Activated gamma-delta T cell treated with anti-CD3 and anti-CD28 coated beads, Interleukin-2, amount 50 U/mL, for 16 hours (primary cell): ENCODE results near the gene SDK2.

ENCODE experiments used
- DNase-seq: peaks from one replicate; pipeline ENCODE4 v3.0.0-alpha.2; 2020; ENCODE audit warnings: low read depth

SDK2 gene

GRCh38 chr17:73297934-73298861 lies 346.0 kb downstream of the SDK2 start:
- DNase-seq: no peak

DNA sequence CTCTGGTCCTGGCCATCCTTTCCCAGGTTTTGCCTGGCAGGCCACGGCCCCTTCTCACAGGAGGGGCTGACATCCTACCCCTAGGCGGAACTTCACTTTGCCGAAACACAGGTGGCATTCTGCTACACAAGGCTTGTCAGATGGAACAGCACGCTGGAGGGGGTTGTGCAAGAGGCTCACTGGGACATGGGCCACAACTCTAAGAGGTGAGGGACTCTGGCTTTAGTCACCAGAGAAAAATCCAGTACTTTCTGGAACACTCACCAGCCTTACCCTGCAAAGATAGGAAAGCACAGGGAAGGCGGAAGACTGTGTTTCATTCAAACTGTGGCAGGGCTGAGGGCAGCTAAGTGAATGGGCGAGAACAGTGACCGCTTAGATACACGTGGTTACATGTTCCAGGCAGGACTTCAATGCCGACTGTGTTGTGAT lies 350.7 kb downstream of the SDK2 start:
- DNase-seq: no peak

DNA sequence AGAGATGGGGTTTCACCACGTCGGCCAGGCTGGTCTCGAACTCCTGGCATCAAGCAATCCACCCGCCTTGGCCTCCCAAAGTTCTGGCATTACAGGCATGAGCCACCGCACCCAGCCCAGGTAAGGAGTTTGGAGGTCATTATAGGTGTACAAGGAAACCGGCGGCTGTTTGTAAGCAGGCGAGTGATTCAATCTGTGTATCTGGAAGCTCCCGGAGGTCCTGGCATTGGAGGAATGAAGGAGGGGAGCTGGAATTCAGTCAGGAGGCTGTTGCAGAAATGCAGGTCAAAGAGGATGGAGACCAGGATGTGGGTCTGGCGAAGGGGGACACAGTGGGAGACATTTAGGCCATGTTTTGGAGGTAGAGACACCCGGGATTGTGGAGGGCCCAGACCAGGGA lies 351.2 kb downstream of the SDK2 start:
- no peak for DNase-seq

DNA sequence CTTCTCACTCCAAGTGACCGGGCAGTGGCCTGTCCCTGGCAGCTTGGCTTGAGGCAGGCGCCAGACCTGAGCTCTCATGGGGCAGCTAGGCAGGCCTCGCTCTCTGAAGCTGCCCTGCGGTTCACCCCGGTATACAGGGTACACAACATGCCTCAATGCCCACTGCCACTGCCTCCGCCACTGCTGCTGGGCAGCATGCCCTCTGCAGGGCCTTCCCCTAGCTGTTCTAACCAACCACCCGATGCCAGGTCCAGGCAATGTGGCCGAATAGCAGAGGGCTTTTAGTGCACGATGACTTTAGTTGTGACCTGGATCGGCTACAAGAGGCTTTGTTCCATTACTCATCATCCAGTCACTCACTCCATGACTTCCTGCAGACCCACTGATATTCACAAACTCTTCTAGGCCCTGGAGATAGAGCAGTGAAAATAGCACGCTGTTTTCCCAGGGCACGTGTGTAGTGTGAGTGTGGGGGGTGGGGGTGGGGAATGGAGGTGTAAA lies 352.2 kb downstream of the SDK2 start:
- no peak for DNase-seq

DNA sequence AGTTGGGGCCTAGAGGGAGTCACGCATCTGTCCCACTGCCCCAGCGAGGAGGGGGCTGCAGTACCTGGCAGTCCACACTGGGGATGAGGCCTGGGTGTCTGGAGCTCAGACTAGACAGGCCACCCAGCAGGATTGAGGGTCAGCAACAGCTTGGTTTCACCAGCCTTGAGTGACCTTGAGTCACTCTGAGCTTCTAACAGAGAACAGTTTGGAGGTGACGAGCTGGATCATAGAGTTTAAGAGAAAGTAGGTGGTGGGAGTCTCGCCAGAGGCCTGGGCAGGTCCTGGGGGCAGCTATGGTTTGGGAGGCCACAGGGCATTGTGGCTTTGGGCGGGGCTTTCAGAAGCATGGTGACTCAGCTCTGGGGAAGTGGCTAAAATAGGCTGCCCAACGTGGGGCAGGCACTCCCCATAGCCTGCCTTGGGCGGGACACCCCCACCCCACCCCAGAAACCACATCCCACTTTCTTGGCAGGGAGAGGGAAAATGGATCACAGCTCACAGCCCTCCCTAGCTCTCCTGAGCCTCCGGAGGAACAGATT lies 352.9 kb downstream of the SDK2 start:
- DNase-seq: no peak

DNA sequence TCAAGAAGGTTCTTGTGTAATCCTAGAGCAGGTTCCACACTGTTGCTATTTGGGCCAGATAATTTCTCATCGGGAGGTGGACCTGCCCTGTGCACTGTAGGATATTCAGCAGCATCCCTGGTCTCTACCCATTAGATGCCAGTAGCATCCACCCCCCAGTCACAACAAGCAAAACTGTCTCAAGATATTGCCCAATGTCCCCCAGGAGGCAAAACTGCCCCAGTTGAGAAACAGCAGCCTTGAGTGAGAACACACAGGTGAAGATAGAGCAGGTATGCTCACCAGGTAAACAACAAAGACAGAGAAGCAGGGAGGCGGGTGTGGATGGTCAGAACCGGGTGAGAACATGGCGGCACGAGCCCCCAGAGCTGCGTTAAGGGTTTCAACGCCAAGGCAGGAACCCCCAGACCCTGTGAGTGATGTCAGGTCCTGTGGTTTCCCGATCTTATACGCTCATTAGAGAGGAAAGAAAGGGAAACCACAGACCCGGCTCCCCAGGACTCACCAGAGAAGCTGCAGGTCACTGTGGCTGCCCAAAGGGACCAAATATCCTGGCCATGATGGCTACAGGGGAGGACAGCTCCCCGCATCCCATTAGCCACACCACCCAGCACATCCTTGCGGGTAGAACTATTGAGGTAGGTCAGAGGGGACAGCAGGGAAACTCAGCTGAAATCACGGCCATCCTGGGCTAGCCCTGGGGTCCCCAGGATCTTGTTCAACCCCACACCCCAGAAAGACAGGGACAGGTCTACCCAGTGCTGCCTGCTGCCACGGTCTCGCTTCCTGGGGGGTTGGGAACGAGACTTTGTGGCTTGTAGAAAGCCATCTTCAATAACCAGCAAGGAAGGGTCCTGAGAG lies 353.6 kb downstream of the SDK2 start:
- DNase-seq: no peak

DNA sequence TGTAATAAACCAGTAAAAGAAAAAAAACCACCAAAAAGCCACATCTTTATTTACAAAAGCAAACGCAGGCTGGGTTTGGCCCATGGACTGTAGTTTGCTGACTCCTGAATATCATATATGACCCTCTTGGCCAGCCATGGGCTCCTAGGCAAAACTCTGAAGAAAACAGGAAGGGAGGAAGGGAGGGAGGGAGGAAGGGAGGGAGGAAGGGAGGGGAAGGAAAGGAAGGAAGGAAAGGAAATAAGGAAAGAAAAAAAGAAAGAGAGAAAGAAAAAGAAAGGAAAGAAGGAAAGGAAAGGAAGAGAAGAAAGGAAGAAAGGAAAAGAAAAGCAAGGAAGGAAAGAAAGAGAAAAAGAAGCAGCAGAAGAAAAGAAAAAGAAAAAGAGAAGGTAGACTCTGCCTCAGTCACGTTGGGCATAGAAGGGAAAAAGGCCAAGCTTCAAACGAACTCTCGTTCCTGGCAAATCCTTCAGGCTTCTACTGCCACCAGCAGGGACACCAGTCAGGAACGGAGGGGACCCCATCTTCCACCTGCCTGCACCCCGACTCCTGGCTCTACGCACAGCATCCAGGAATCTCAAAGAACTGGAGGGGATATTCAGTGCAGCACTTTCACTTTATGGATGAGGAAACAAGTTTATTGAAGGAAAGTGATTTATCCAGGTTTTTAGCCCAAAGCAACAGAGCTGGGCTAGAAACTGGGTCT lies 354.5 kb downstream of the SDK2 start:
- DNase-seq: no peak

GRCh38 chr17:73288534-73289302 lies 355.5 kb downstream of the SDK2 start:
- DNase-seq: no peak

DNA sequence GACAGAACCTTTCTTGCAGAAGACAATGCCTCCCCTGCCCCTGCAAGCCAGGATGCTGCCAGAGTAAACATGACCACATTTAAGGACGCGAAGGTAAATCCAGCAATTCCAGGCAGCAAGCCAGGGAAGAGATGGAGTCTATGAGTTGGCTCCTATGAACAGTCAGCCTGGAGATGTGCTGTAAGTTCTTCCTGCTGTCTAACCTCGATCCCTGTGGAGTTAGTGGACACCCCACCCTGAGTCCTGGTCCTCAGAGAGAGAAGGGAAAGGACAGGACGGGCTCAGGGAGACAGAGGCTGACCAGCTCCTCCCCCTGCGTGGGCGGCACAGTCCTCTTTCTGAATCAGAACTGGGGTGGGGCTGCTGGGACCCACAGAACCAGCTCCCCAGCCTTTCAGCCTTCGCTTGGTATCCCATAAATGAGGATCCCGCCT lies 357.4 kb downstream of the SDK2 start:
- no peak for DNase-seq

- no peak for DNase-seq
Observed at GRCh38 chr17:73285916-73286862, 358.1 kb downstream of the SDK2 start.

GRCh38 chr17:73285603-73285908 lies 358.7 kb downstream of the SDK2 start:
- no peak for DNase-seq

DNA sequence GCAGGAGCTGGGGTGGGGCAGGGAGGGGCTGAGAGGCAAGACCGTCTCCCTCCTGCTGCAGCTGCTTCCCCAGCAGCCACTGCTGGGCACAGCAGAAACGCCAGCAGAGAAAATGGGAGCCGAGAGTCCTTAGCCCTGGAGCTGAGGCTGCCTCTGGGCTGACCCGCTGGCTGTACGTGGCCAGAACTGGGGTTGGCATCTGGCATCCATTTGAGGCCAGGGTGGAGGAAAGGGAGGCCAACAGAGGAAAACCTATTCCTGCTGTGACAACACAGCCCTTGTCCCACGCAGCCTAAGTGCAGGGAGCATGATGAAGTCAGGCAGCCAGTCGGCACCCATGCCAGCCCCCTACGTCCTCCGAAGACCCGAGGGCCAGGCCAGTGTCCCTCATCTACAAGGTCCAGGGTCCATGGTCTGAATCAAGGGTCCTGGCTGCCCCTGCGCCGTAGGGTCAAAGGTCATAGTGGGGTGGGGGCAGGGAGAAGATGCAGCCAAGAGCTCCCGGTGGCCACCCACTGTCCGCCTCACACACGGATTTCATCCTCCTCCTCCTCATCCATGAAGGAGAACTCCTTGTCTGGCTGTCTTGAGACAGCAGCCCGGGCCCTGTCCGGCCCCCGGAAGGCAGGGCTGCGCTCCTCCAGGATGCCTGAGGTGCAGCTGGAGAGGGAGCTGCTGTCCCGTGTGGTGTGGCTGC lies 359.2 kb downstream of the SDK2 start:
- no peak for DNase-seq
